Measurements from ENCODE around the gene ANKRD24. TPM values are rescaled to one million over a fixed set of nuclear protein-coding genes. Genes with fewer than 3 reads are reported as not detected.

Gene ANKRD24
- total RNA-seq, 1 experiment from 2014 or later: 0.33 TPM

- H3K4me3 ChIP-seq (ENCODE audit: low read length): no peak overlapping the region
- H3K36me3 ChIP-seq (ENCODE audit: low read depth, low read length): no peaks in the 10 kb centered on the region
- TF ChIP-seq EZH2 (IDR thresholded peaks at IDR 0.05; ENCODE audit: low read length, unreplicated experiment) (no peak), EZH2phosphoT487 (IDR thresholded peaks at IDR 0.05; ENCODE audit: borderline replicate concordance, low read length) (no peak), CTCF (conservative IDR thresholded peaks at IDR 0.05; ENCODE audit: low read depth, low read length) (no peak)
- H3K79me2 ChIP-seq (ENCODE audit: low read length): no peaks in the 10 kb centered on the region
- no peaks in the 10 kb centered on the region for H4K20me1 ChIP-seq (ENCODE audit: low read length)
- no peaks in the 10 kb centered on the region for H3K9me3 ChIP-seq (ENCODE audit: low read length)
- ATAC-seq (peak; percentile 35; the same call in 1 of the 2 replicates), DNase-seq (no peak)
- no peak overlapping the region for H3K9ac ChIP-seq (ENCODE audit: low read length)
- no peaks in the 10 kb centered on the region for H3K9me2 ChIP-seq (replicated peaks; ENCODE audit: low read length)
- ChIA-PET CTCF (no interaction called here), POLR2A (ENCODE audit: unreplicated experiment) (no interaction called here)
- no peaks in the 10 kb centered on the region for H3K27me3 ChIP-seq (ENCODE audit: low read length)
- no peaks in the 10 kb centered on the region for H3F3A ChIP-seq (ENCODE audit: low read length, unreplicated experiment)
- H3K4me2 ChIP-seq (ENCODE audit: low read length): no peak overlapping the region
- H2AFZ ChIP-seq (ENCODE audit: low read length): no peak overlapping the region
- no TSS peak for BruUV-seq (replicated peaks)
- no peaks in the 10 kb centered on the region for H3K4me1 ChIP-seq (ENCODE audit: insufficient read depth, low read length)
- H3K27ac ChIP-seq (ENCODE audit: low read length): no peak overlapping the region
- intact Hi-C loops (cut with micrococcal nuclease): no loop called here
These were observed 8.1 kb upstream of the ANKRD24 start for GRCh38 chr19:4174213-4174894.

GRCh38 chr19:4174895-4175668 is 7.4 kb upstream of the ANKRD24 start:
- ChIA-PET POLR2A (ENCODE audit: unreplicated experiment) (no interaction called here), CTCF (no interaction called here)
- no peaks in the 10 kb centered on the region for H3F3A ChIP-seq (ENCODE audit: low read length, unreplicated experiment)
- intact Hi-C loops (cut with micrococcal nuclease): no loop called here
- TF ChIP-seq EZH2phosphoT487 (IDR thresholded peaks at IDR 0.05; ENCODE audit: borderline replicate concordance, low read length): no peak
- H3K9me2 ChIP-seq (replicated peaks; ENCODE audit: low read length): no peaks in the 10 kb centered on the region
- no peaks in the 10 kb centered on the region for H4K20me1 ChIP-seq (ENCODE audit: low read length)
- no peaks in the 10 kb centered on the region for H3K9me3 ChIP-seq (ENCODE audit: low read length)
- no peak overlapping the region for H3K27ac ChIP-seq (ENCODE audit: low read length)
- BruUV-seq (replicated peaks): no TSS peak
- no peaks in the 10 kb centered on the region for H3K79me2 ChIP-seq (ENCODE audit: low read length)
- H3K4me1 ChIP-seq (ENCODE audit: insufficient read depth, low read length): no peaks in the 10 kb centered on the region
- H2AFZ ChIP-seq (ENCODE audit: low read length): no peak overlapping the region
- no peak overlapping the region for H3K4me2 ChIP-seq (ENCODE audit: low read length)
- H3K36me3 ChIP-seq (ENCODE audit: low read depth, low read length): no peaks in the 10 kb centered on the region
- no peaks in the 10 kb centered on the region for H3K27me3 ChIP-seq (ENCODE audit: low read length)
- no peak for DNase-seq
- no peak overlapping the region for H3K4me3 ChIP-seq (ENCODE audit: low read length)
- no peak for ATAC-seq
- no peak overlapping the region for H3K9ac ChIP-seq (ENCODE audit: low read length)

- ATAC-seq (no peak), DNase-seq (no peak)
- TF ChIP-seq EZH2phosphoT487 (IDR thresholded peaks at IDR 0.05; ENCODE audit: borderline replicate concordance, low read length): no peak
- TF ChIP-seq CTCF (conservative IDR thresholded peaks at IDR 0.05; ENCODE audit: low read depth, low read length): no peak
- no peak for TF ChIP-seq EZH2 (IDR thresholded peaks at IDR 0.05; ENCODE audit: low read length, unreplicated experiment)
- Histone ChIP-seq H3K27ac (ENCODE audit: low read length) (no peak overlapping the region), H3K9me3 (ENCODE audit: low read length) (no peaks in the 10 kb centered on the region), H3K4me3 (ENCODE audit: low read length) (no peak overlapping the region), H3F3A (ENCODE audit: low read length, unreplicated experiment) (no peaks in the 10 kb centered on the region), H3K79me2 (ENCODE audit: low read length) (no peaks in the 10 kb centered on the region), H3K4me1 (ENCODE audit: insufficient read depth, low read length) (no peaks in the 10 kb centered on the region), H3K27me3 (ENCODE audit: low read length) (no peaks in the 10 kb centered on the region), H3K9me2 (replicated peaks; ENCODE audit: low read length) (no peaks in the 10 kb centered on the region), H3K36me3 (ENCODE audit: low read depth, low read length) (no peaks in the 10 kb centered on the region), H4K20me1 (ENCODE audit: low read length) (no peaks in the 10 kb centered on the region), H3K9ac (ENCODE audit: low read length) (no peak overlapping the region), H2AFZ (ENCODE audit: low read length) (no peak overlapping the region), H3K4me2 (ENCODE audit: low read length) (no peak overlapping the region)
- intact Hi-C loops (cut with micrococcal nuclease): no loop called here
- no TSS peak for BruUV-seq (replicated peaks)
- CTCF ChIA-PET: no interaction called here
- POLR2A ChIA-PET (ENCODE audit: unreplicated experiment): no interaction called here
These were observed 6.9 kb upstream of the ANKRD24 start for GRCh38 chr19:4175669-4175931.
